ENCODE results near the gene ZSCAN20.

The ZSCAN20 gene

GRCh38 chr1:33472269-33472980 lies at the start of gene ZSCAN20:
Gene ZSCAN20 (plus strand): TSS chr1:33472645. CDS start chr1:33479289, 6,644 bp downstream.
- DNase-seq (ENCODE audit: low read depth in 2 of 2) = peak; percentile 54 to 72

- no peak for DNase-seq (ENCODE audit: low read depth in 2 of 2)
Measured at GRCh38 chr1:33424205-33424604, 48.2 kb upstream of the ZSCAN20 start.

- DNase-seq (ENCODE audit: low read depth in 2 of 2) = no peak
Measured at GRCh38 chr1:33424610-33425009, 47.8 kb upstream of the ZSCAN20 start.

GRCh38 chr1:33425900-33426299 lies 46.5 kb upstream of the ZSCAN20 start:
- no peak for DNase-seq (ENCODE audit: low read depth in 2 of 2)

- DNase-seq (ENCODE audit: low read depth in 2 of 2) = no peak
Measured at GRCh38 chr1:33426916-33427315, 45.5 kb upstream of the ZSCAN20 start.

GRCh38 chr1:33428661-33429060 lies 43.8 kb upstream of the ZSCAN20 start:
- DNase-seq (ENCODE audit: low read depth in 2 of 2) = no peak

- DNase-seq (ENCODE audit: low read depth in 2 of 2) = no peak
Measured at GRCh38 chr1:33429332-33429731, 43.1 kb upstream of the ZSCAN20 start.

- no peak for DNase-seq (ENCODE audit: low read depth in 2 of 2)
Measured at GRCh38 chr1:33429856-33430691, 42.4 kb upstream of the ZSCAN20 start.

GRCh38 chr1:33430692-33431593 lies 41.5 kb upstream of the ZSCAN20 start, which contains the start of gene PHC2:
Gene PHC2 (minus strand): TSS chr1:33431095. CDS start chr1:33375539, 55,556 bp downstream.
- peak; percentile 78 to 85 for DNase-seq (ENCODE audit: low read depth in 2 of 2)

GRCh38 chr1:33433509-33434362 lies 38.7 kb upstream of the ZSCAN20 start:
- no peak for DNase-seq (ENCODE audit: low read depth in 2 of 2)

GRCh38 chr1:33434363-33434750 lies 38.1 kb upstream of the ZSCAN20 start:
- DNase-seq (ENCODE audit: low read depth in 2 of 2) = no peak

GRCh38 chr1:33435096-33435820 lies 37.2 kb upstream of the ZSCAN20 start:
- no peak for DNase-seq (ENCODE audit: low read depth in 2 of 2)

GRCh38 chr1:33436557-33437285 lies 35.7 kb upstream of the ZSCAN20 start:
- no peak for DNase-seq (ENCODE audit: low read depth in 2 of 2)

GRCh38 chr1:33438364-33439160 lies 33.9 kb upstream of the ZSCAN20 start:
- no peak for DNase-seq (ENCODE audit: low read depth in 2 of 2)

GRCh38 chr1:33439662-33440061 lies 32.8 kb upstream of the ZSCAN20 start:
- DNase-seq (ENCODE audit: low read depth in 2 of 2) = no peak

- no peak for DNase-seq (ENCODE audit: low read depth in 2 of 2)
Measured at GRCh38 chr1:33441088-33441745, 31.2 kb upstream of the ZSCAN20 start.

GRCh38 chr1:33442141-33442540 lies 30.3 kb upstream of the ZSCAN20 start:
- no peak for DNase-seq (ENCODE audit: low read depth in 2 of 2)

- no peak for DNase-seq (ENCODE audit: low read depth in 2 of 2)
Measured at GRCh38 chr1:33443080-33443704, 29.3 kb upstream of the ZSCAN20 start.

All from stimulated activated CD4-positive, alpha-beta T cell treated with anti-CD3 and anti-CD28 coated beads, Interleukin-1b, Interleukin-23, amount 100 ng/mL, for 1 hour (primary cell).